SW 1271 (cell line): Measurements from ENCODE around the gene NTN3.

Experiments used
- DNase-seq, 2 experiments: peaks; one replicate each; lab custom pipeline; 2025; lab: John Stamatoyannopoulos, UW

Gene NTN3

DNA sequence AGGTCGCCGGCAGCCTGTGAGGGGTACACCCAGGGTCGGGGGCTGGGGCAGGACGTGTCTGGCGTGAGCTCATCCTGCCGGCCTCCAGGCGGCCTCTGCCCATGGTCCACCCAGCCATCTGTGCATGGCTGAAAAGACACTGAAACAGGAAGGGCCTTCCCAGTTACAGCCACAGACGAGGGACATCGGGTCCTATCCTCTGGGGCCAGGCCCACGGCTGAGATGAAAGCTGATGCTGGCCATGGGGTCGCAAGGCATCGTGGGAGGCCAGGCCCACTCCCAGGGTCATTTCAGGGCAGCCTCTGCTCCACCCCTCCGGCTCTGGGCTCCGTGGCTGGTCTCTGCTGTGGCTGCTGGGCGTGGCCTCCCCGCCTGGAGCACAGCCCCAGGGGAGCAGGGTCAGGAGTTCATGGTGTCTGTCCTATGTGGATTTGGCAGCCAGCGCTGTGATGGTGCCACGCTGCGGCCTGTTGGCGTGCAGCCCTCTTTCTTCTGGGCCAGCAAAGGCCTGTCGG lies 26.1 kb downstream of the NTN3 start:
- no peak for DNase-seq

DNA sequence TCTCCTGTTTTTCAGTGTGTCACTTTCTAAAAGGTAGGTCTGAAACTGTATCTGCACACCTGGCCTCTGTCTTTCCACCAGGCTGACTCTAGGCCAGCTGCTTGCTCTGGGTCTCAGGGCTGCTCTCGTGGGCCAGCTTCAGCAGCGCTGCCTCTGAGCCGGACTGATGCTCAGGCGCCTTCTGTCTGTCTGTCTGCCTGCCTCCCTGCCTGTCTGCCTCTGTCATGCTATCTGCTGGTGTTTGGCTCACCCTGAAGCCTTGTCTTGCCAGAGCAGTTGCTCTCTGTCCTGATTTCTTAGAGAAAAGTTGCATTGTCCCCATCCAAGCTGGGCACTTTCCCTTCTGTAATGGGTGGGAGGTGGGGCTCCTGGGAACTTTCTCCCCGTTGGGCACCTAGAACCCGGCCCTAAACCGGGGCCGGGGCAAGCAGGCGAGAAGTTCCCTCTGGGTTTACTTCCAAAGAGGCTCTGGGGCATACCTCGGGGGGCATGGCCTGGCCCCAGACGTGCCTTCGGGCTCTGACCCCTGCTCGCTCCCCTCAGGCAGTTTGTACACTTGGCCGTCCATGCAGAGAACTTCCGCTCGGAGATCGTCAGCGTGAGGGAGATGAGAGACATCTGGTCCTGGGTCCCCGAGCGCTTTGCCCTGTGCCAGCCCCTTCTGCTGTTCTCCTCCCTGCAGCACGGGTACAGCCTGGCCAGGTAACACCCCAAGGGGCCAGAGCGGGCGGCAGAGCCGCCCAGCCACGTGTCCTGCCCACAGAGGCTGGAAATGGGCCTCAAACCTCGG lies 26.8 kb downstream of the NTN3 start:
- DNase-seq: no peak

DNA sequence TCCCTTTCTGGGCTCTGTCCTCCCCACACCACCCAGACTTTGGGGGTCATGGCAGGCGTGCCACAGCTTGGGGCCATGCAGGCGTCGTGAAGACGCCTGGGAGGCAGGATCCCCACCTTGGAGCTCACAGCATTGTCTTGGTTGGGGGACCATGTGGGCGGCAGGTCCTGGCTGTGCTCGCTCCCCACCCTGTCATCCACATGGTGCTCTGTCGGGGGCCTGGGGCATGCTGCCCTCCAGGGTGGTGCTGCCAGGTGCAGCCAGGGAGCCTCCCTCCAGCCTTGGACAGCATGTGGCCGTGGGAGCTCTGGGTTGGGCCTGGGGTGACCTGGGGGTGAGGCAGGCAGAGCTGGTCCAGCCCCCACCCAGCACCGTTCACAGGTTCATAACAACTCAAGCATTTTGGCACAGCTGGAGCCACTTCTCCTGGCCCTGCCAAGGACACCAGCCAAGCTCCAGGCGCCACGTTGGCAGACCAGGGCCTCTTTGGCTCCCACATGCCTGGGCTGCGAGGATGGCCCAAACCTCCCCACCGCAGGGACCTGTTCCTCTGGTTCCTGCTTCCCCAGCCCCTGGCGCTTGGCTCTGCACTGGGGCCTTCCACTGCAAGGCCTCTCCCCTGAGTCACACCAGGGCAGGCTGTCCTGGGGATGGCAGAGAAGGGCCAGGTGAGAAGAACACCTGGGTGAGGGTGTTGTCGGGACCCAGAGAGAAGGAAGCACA lies 27.6 kb downstream of the NTN3 start:
- DNase-seq: no peak

DNA sequence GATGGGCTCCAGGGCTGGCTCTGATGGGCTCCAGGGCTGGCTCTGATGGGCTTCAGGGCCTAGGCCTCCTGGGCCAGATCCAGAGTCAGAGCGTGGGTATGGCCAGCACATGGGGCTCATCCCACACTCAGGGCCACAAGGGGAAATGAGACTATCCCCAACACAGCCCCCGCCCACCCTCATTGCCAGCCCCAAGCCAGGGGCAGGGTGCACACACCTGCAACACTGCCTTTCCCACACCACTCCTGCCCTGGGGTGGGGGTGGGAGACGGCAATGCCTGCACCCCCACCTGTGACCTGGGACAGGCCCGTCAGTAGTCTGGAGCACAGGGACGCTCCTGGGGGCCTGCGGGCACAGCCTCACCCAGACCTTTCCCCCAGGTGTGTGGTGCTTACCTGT lies 28.4 kb downstream of the NTN3 start:
- DNase-seq: no peak

DNA sequence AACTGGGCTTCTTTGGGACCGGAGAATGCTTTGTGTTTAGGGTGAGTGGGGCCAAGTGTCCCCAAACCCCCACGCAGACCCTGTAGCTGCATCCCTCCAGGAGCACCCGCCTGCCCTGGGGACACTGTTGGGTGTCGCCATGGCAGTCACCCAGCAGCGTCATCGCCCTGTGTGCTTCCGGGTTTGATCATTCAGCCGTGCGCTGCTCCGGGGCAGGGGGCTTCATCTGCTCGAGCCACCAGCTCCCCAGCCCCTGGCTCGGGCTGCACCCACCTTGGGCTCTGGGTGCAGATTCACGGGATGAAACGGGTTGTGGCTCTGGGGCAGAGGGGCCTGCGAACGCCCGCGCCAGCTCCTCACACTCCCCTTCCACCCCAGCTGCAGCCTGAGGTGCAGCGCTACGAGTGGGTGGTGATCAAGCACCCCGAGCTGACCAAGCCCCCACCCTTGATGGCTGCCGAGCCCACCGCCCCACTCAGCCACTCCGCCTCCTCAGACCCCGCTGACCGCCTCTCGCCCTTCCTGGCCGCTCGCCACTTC lies 28.9 kb downstream of the NTN3 start:
- no peak for DNase-seq

DNA sequence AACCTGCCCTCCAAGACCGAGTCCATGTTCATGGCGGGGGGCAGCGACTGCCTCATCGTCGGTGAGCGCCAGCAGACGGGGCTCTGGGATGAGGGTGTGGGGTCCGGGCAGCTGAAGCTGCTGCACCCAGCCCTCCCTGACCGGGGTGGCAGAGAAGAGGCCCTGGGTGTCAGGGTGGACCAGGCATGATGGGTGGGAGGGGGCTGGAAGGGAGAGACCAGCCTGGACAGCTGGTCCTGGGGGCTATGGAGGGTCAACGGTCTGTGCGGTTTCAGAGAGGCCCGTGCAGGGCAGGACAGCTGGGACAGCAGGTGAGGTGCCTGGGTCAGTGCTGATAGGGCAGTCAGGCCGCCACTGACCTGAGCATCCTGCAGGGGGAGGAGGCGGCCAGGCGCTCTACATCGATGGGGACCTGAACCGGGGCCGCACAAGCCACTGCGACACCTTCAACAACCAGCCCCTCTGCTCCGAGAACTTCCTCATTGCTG lies 29.4 kb downstream of the NTN3 start:
- no peak for DNase-seq

DNA sequence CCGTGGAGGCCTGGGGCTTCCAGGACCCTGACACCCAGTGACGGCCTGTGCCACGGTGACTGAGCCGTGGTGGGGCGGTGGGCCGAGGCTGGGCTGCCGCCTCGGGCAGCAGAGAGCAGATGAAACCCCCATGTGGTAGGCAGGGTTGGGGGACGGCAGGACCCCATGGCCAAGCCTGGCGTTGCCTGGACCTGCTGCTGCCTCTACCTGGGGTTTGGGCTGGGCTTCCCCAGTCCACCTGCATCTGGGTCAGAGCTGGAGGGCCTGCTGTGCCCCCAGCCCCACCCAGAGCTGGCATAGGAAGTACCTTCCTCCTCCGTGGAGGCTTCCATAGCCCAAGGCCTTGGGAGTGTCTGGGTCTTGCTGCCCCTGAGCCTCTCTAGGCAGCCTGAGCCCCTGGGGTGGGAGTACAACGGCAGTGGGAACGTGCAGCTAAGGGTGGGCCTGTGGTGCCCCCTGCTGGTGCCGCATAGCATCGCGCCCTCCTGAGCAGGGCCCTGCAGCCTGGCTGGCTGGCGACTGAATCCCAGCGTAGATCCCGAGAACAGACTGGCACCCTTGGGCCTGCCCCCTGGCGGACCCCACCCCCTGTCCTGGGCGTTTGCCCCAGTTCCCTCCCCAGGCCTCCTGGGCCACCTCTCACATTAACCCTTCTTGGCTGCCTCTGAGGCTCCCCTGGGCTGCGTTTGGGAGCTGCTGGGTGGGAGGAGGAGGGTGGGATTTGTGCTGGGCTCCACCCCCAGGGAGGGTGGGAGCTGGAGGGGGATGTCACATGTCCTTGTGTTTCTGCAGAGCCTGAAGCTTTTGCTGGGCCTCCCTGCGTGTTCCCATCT lies 30.0 kb downstream of the NTN3 start:
- peak in 1 of 2 experiments; percentile 50 for DNase-seq

DNA sequence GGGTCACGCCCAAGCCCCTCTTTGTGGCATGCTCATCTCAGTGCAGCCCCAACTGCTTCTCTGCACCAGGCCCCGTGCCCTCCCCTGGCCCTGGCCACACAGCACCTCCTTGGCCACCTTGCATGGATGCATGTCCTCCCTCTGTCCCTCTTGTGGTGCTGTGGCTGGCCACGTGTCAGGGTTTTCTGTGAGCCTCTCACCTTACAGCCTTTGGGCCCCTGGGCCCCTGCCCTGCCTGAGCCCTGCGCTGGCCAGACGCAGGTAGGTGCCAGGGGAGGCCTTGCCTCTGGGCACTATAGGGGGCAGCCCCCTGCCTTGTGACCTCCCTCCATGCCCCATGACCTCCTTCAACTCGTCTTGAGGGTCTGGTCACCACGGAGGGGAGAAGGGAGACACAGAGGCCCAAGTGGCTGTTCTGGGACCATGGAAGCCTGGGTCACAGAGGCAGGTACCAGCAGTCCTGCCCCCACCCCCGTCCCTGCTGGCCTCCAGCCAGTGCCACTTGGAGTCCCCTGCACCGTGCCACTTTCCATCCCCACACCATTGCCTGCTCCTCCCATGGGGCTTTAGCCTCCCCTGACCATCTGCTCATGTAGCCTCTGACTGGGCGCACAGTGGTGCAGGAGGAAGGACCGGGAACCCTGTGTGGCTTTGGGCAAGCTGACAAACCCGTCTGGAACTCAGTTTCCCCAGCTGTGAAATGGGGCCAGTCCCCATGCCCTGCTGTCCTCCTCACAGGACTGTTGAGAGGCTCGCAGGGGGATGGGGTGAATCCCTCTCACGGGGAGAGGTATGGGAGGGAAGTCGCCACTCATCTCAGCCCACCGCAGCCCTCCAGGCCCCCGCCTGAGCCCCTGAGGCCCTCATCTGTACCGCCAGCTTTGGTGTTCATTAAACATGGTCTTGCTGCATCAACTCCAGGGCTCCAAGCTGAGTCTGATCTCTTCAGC lies 31.1 kb downstream of the NTN3 start:
- no peak for DNase-seq

DNA sequence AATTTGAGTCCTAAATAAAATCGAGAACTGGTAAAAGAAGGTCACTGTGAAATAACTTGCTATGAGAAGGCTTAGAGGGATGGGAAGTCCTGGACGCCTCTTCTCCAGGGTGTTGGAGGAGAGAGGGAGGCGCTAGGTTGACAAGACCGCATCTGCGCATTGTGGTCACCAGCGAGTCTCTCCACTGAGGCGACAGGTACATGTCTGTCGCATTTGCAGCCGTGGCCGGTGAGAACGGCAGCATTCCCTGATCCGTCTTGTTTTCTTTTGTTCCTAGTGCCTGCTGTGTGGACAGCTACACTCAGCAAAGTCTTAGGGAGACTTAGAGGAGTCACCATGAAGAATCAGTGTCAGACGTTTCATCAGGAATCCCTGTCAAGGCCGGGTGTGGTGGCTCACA lies 34.6 kb downstream of the NTN3 start:
- DNase-seq: no peak

DNA sequence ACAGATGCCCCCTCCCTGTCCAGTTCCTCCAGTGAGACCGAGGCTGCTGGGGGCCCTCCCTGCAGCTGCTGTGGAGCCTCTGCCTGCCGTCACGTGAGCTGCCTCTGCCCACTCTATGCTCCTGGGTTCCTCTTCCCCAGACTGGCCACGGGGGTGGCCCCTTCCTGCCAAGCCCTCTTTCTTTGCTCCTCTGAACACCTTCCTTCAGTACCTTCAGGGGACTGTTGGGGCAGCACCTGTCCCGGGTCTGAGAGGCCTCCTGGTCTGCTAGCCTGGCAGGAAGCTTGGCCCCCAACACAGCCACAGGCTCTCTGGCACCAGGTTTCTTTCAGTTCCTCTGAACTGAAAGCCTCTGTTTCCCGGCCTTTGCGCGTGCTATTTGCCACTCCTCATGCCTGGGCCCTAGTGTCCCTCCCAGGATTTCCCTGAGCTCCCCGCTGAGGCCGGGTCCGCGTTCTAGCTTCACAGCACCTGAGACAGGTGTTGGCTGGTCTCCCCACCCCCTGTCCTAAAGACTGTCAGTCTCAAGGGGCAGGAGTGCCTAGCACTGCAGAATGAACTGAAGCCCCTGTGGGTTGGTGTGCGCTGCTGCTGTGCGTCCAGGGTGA lies 36.1 kb downstream of the NTN3 start:
- no peak for DNase-seq

DNA sequence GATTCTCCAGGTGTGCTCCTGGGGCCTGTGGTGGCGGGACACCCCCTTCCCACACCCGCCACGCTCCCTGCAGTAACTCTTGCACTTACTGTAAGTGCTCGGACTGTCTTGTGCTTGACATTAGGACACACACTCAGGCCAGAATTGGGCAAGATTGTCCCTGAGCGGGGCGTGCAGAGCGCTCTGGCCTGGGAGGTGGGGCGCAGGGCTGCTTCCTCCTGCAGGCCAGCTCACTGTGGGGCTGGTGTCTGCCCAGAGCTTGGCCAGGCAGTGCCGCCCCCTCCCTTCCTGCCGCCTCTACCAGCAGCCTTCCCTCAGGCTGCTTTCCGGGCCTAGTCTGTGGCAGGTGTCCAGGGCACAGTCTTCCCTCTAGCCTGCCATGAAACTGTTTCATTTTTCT lies 36.6 kb downstream of the NTN3 start:
- no peak for DNase-seq

DNA sequence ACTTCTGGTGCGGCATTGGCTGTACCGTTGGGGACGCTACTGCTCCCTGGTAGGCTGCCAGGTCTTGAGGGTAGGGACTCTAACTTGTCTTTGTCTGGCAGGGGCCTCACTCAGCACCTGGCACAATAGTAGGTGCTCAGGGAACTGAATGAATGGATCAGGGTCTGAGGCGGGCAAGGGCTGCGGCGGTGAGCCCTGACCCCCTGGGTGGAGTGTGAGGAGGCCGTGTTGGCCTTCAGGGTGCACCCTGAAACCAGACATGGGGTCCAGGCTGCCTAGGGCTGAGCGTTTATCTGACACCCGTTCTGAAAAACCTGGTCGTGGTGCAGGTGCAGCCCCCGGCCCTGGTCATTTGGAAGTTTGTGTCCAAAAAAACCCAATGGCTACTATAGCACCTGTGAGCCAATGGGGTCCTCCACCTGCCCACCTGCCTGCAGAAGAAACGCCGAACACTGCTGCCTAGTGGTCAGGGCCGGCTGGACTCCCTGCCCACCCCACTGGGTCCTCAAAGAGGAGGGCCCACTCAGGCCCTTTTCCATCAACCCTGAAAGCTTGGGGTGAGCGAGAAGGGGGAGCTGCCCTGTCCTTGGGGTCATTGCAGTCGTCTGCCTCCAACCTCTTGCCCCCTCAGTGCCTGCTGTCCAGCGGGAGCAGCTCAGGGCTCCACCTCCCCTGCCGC lies 37.8 kb downstream of the NTN3 start:
- no peak for DNase-seq

DNA sequence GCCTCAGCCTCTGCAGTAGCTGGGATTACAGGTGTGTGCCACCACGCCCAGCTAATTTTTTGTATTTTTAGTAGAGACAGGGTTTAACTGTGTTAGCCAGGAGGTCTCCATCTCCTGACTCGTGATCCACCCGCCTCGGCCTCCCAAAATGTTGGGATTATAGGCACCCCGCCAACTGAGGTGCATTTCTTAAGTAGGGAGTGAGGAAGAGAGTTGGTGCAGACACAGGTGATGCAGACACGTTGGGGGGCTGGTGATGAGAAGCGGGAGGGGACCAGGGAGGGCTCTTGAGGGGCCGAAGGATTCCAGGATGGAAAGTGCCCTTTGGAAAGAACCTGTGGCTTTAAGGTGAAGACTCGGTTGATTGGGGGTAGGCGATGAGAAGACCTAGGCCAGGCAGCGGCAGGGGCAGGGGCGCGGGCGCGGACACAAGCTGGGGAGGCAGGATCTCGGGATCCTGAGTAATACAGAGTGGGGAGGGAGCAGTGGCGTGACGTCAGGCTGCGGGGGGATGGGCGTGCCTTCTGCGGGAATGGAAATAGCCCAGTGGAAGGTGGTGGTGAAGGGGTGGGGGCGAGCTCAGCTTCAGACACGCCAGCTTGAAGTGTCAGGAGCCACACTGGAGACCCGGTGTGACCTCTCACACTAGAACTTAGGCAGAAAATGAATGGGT lies 40.2 kb downstream of the NTN3 start:
- no peak for DNase-seq

DNA sequence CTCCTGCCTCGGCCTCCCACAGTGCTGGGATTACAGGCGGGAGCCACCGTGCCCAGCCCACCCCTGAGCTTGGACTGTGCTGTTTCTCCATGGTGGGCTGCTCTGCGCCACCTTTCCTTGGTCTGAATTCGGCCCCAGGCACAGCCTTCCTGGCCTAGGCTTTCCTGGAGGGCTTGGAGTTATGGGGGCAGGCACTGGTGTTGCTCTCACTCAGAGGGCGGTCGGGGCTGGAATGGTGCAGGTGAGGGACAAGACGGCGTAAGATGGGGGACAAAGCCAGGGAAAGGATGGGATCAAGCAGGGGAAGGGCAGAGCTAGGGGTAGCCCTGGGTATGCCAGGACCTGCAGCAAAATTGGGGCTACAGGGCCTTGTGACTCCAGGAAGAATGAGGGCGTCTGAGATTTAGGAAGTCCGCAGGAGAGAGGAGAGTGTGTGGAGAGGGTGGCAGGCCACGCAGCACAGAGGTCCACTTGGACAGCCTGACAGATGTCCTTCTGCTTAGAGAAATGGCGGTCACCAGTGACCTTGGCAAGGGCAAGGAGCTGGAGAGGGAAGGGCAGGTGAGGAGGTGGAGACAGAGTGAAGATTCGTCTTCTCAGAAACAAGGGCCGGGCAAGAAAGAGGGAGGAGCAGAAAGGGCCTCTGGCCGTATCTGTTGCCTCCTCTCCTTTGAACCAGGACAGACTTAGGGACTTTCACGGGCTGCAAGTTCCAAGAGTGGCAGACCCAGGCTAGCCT lies 41.1 kb downstream of the NTN3 start:
- no peak for DNase-seq

DNA sequence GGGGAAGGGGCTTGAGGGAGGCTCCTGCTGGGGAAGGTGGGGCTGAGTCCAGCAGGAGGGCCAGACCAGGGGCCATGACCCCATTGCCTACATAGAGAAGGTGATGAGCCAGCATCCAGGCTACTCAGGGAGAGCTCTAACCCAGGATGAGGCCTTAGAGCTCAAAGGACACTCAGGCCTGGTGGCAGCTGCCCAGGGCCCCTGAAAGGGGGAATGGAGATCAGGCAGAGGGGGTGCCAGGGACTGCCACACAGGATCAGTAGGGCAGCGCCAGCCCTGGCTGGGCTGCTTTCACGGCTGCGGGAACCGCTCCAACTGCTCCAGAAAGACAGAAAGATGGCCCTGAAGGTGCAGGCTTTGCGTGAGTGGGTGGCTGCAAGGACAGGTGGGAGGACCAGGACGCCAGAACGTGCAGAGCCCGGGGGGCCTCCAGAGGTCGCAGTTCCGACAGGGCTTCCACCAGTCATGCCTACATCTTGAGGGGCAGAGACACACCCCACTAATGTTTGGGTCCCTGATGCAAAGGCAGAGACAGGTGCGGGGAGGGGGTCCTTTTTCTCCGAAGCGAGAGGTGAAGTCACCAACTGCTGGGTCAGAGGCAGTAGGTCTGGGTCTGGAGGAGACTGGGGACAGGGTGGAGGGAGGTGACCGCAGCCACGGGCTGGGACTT lies 41.8 kb downstream of the NTN3 start:
- DNase-seq: no peak

DNA sequence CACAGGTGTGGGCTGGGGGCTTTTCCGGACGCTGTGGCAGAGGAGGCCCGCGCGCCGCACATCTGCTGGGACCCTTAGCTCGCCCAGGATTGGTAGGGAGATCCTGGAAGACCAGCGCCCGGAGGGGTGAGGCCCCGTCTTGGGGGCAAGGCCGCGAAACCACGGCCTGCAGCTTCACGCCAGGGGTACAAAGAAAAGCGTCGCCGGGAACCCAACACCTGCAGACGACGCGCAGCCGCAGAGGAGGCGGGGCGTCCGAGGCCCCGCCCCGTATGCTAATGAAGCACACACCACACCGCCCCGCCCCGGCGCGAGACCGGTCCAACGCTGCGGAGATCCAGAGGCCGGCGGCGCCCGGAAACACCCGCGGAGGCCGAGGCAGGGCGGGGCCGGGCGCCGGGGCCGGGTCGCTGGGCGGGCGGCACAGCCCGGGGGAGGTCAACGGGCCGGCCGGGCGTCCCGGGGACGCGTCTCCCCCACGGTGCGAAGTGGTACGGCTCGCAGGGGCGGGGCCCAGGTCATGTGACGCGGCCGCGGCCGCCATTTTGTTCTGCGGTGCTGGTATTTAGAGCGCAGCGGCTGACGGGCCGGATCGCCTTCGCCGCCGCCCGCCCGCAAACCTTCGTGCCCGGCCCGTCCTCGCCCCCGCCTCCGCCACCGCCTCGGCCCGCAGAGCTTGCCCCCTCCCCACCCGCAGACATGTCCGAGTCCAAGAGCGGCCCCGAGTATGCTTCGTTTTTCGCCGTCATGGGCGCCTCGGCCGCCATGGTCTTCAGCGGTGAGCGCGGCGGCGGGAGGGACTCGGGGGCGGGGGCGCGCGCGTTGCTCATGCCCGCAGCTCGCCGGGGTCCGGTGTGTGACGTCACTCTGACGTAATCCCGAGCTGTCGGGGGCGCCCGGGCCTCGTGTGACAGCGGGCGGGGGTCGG lies 42.6 kb downstream of the NTN3 start, which contains the start of gene ATP6V0C:
ATP6V0C (plus strand) TSS at position 548 of the 928 bp plus-strand sequence; CDS start at position 700, 152 bp downstream.
- DNase-seq: peak; percentile 44 to 83
